Fibroblast of lung (primary cell): ENCODE measurements around the gene NEMF. TPM values are rescaled to one million over a fixed set of nuclear protein-coding genes. Genes with fewer than 3 reads are reported as not detected.

Source experiments
- DNase-seq, 2 donors: peaks; one replicate each; pipeline versions ENCODE4 v3.0.0 to v3.0.0-alpha.2; 2010; ENCODE audit warnings: low read depth in 2 of 2
- H2AFZ ChIP-seq: 2 replicates; pipeline ENCODE4 v1.5.1; 2012; ENCODE audit warnings: low read length, control low read depth, inconsistent platforms
- H3K27ac ChIP-seq: 2 replicates; pipeline ENCODE4 v1.5.1; 2011; ENCODE audit warnings: low read length, control low read depth; ENCODE audit not compliant: insufficient read depth
- H3K27me3 ChIP-seq: 2 replicates; pipeline ENCODE4 v1.5.1; 2011; ENCODE audit warnings: mild to moderate bottlenecking, low read length; ENCODE audit not compliant: control insufficient read depth, insufficient read depth
- H3K36me3 ChIP-seq: 2 replicates; pipeline ENCODE4 v1.5.1; 2011; ENCODE audit warnings: low read length; ENCODE audit not compliant: control insufficient read depth, insufficient read depth
- H3K4me1 ChIP-seq: 2 replicates; pipeline ENCODE4 v1.5.1; 2011; ENCODE audit warnings: low read length; ENCODE audit not compliant: control insufficient read depth, insufficient read depth; ENCODE audit errors: extremely low read depth
- H3K4me2 ChIP-seq: 2 replicates; pipeline ENCODE4 v1.5.1; 2011; ENCODE audit warnings: low read length, control low read depth; ENCODE audit not compliant: insufficient read depth; ENCODE audit errors: extremely low read depth
- H3K4me3 ChIP-seq, 4 experiments: fragments of 200-600 bp in 1 of 4; sonication (generic) in 1 of 4; replicated peaks in 1 of 4; 2 replicates each; pipeline ENCODE4 v1.5.1; 2011 to 2016; ENCODE audit warnings: low read length in 4 of 4, low read depth in 3 of 4, mild to moderate bottlenecking in 3 of 4, control low read depth in 2 of 4, inconsistent platforms in 1 of 4, mixed read lengths in 1 of 4; ENCODE audit not compliant: insufficient read depth in 1 of 4; ENCODE audit errors: control extremely low read depth in 1 of 4
- H3K79me2 ChIP-seq: 2 replicates; pipeline ENCODE4 v1.5.1; 2012; ENCODE audit warnings: mild to moderate bottlenecking, low read length, inconsistent platforms; ENCODE audit not compliant: control insufficient read depth, insufficient read depth
- H3K9ac ChIP-seq: 2 replicates; pipeline ENCODE4 v1.5.1; 2011; ENCODE audit warnings: mild to moderate bottlenecking, low read length, control low read depth; ENCODE audit not compliant: insufficient read depth
- H3K9me3 ChIP-seq: 2 replicates; pipeline ENCODE4 v1.5.1; 2012; ENCODE audit warnings: low read depth, low read length; ENCODE audit not compliant: control insufficient read depth, insufficient read depth
- H4K20me1 ChIP-seq: 2 replicates; pipeline ENCODE4 v1.5.1; 2011; ENCODE audit warnings: low read length; ENCODE audit not compliant: control insufficient read depth, insufficient read depth; ENCODE audit errors: extremely low read depth
- CTCF ChIP-seq, 2 donors: IDR thresholded peaks in 1 of 2; conservative IDR thresholded peaks in 1 of 2; 1 replicate in 1 of 2; 2 replicates in 1 of 2; pipeline ENCODE4 v1.5.1; 2011 to 2012; ENCODE audit warnings: low read length in 2 of 2, control low read depth in 1 of 2, inconsistent platforms in 1 of 2, low read depth in 1 of 2, mild to moderate bottlenecking in 1 of 2
- EZH2 ChIP-seq: IDR thresholded peaks from 2 replicates; pipeline ENCODE4 v1.5.1; 2012; ENCODE audit warnings: low read length, control low read depth, mild to moderate bottlenecking; ENCODE audit errors: missing control alignments
- polyA plus RNA-seq, 2 donors: library from polyadenylated mRNA; depleted of rRNA in 1 of 2; stranded (reverse) in 1 of 2; unstranded in 1 of 2; fragments of >200 nt; gene quantifications; 2 replicates each; pipeline ENCODE4 v1.2.1, GENCODE V29; 2011 to 2012; ENCODE audit warnings: missing spikeins in 1 of 2
- total RNA-seq: library from RNA; depleted of rRNA; stranded (reverse); fragments of >200 nt; gene quantifications from 2 replicates; pipeline ENCODE4 v1.2.1, GENCODE V29; 2014

The NEMF gene
- total and polyA plus RNA-seq, 2 donors (not counting 1 experiment from before 2014, with no cell fraction given), result 39.5 to 68.9 TPM

- Histone ChIP-seq H2AFZ (no peak overlapping the region), H3K27ac (no peak overlapping the region), H3K9me3 (no peaks in the 10 kb centered on the region), H3K9ac (no peak overlapping the region), H3K27me3 (no peaks in the 10 kb centered on the region), H3K79me2 (peaks cover 33% of the 10 kb centered on the region), H3K4me2 (peak overlapping the region; percentile 11), H3K36me3 (peaks cover 11% of the 10 kb centered on the region), H3K4me3 (peak overlapping the region in 2 of 4 experiments; percentile 77 to 84), H3K4me1 (peaks cover 4% of the 10 kb centered on the region), H4K20me1 (no peaks in the 10 kb centered on the region)
- DNase-seq, result peak; percentile 76 to 86
- no peak for TF ChIP-seq EZH2
- peak; percentile 67 to 81 for TF ChIP-seq CTCF (conservative IDR thresholded peaks at IDR 0.05 in 1 of 2, IDR thresholded peaks at IDR 0.05 in 1 of 2; ENCODE audit: low read depth in 1 of 2, low read length in 2 of 2)
Observed at GRCh38 chr14:49853572-49854375, 1.2 kb upstream of the NEMF start.

GRCh38 chr14:49853158-49853477 is 530 bp upstream of the NEMF start:
- H3K9ac ChIP-seq, result no peak overlapping the region
- TF ChIP-seq CTCF (conservative IDR thresholded peaks at IDR 0.05 in 1 of 2, IDR thresholded peaks at IDR 0.05 in 1 of 2; ENCODE audit: low read depth in 1 of 2, low read length in 2 of 2), result no peak
- H3K4me1 ChIP-seq, result peaks cover 4% of the 10 kb centered on the region
- H3K4me2 ChIP-seq, result peak overlapping the region; percentile 99
- no peaks in the 10 kb centered on the region for H4K20me1 ChIP-seq
- peak overlapping the region; percentile 98 for H2AFZ ChIP-seq
- peaks cover 11% of the 10 kb centered on the region for H3K36me3 ChIP-seq
- no peaks in the 10 kb centered on the region for H3K27me3 ChIP-seq
- DNase-seq, result peak in 1 of 2 donors; percentile 3
- peak overlapping the region; percentile 77 to 99 (median 88) for H3K4me3 ChIP-seq
- H3K79me2 ChIP-seq, result peaks cover 33% of the 10 kb centered on the region
- peak overlapping the region; percentile 99 for H3K27ac ChIP-seq
- no peaks in the 10 kb centered on the region for H3K9me3 ChIP-seq

- Histone ChIP-seq H3K27me3 (no peaks in the 10 kb centered on the region), H3K4me2 (peak overlapping the region; percentile 99), H2AFZ (no peak overlapping the region), H3K9ac (peak overlapping the region; percentile 93), H3K36me3 (peaks cover 11% of the 10 kb centered on the region), H3K4me3 (peak overlapping the region; percentile 77 to 99 (median 88)), H3K27ac (peak overlapping the region; percentile 99), H3K79me2 (peaks cover 33% of the 10 kb centered on the region), H3K9me3 (no peaks in the 10 kb centered on the region), H3K4me1 (peaks cover 4% of the 10 kb centered on the region), H4K20me1 (no peaks in the 10 kb centered on the region)
- TF ChIP-seq CTCF (conservative IDR thresholded peaks at IDR 0.05 in 1 of 2, IDR thresholded peaks at IDR 0.05 in 1 of 2; ENCODE audit: low read depth in 1 of 2, low read length in 2 of 2) (no peak), EZH2 (no peak)
- DNase-seq, result no peak
Observed at GRCh38 chr14:49851813-49852212, 775 bp downstream of the NEMF start.
